Osteocyte (in vitro differentiated cells): ENCODE data around the gene CFAP58. TPM values are rescaled to one million over a fixed set of nuclear protein-coding genes. Genes with fewer than 3 reads are reported as not detected.

ENCODE experiments used
- DNase-seq: peaks from one replicate; pipeline ENCODE4 v3.0.0; 2021; ENCODE audit warnings: mixed read lengths; ENCODE audit not compliant: unreplicated experiment; ENCODE audit errors: extremely low spot score
- H3K27ac Mint-ChIP-seq: one replicate; pipeline ENCODE4 v1.8.0; 2021; ENCODE audit warnings: mild to moderate bottlenecking, mixed read lengths; ENCODE audit not compliant: unreplicated experiment
- H3K27me3 Mint-ChIP-seq: one replicate; pipeline ENCODE4 v1.8.0; 2021; ENCODE audit warnings: mixed read lengths; ENCODE audit not compliant: unreplicated experiment
- H3K36me3 Mint-ChIP-seq: one replicate; pipeline ENCODE4 v1.8.0; 2021; ENCODE audit warnings: mixed read lengths; ENCODE audit not compliant: unreplicated experiment
- H3K4me1 Mint-ChIP-seq: one replicate; pipeline ENCODE4 v1.8.0; 2021; ENCODE audit warnings: mixed read lengths; ENCODE audit not compliant: unreplicated experiment
- H3K4me3 Mint-ChIP-seq: one replicate; pipeline ENCODE4 v1.8.0; 2021; ENCODE audit warnings: mild to moderate bottlenecking, moderate library complexity, mixed read lengths; ENCODE audit not compliant: unreplicated experiment
- H3K9me3 Mint-ChIP-seq: one replicate; pipeline ENCODE4 v1.8.0; 2021; ENCODE audit warnings: mixed read lengths; ENCODE audit not compliant: unreplicated experiment
- CTCF ChIP-seq: fragments of 200-600 bp; sonication (generic); IDR thresholded peaks from 2 replicates; pipeline ENCODE4 v1.5.0; 2021; ENCODE audit warnings: antibody characterized with exemption, mild to moderate bottlenecking, moderate library complexity
- total RNA-seq: library from RNA; stranded (reverse); gene quantifications from 2 replicates; pipeline ENCODE4 v1.2.1, GENCODE V29; 2021

The CFAP58 gene
- total RNA-seq, 1 donor from 2014 or later = 0.16 TPM

GRCh38 chr10:104368381-104368780 is 14.7 kb downstream of the CFAP58 start:
- peaks cover 3% of the 10 kb centered on the region for H3K9me3 Mint-ChIP-seq

GRCh38 chr10:104371753-104372152 is 18.1 kb downstream of the CFAP58 start:
- H3K27me3 Mint-ChIP-seq = peaks cover 32% of the 10 kb centered on the region
- H3K9me3 Mint-ChIP-seq = peaks cover 3% of the 10 kb centered on the region
- no peak for TF ChIP-seq CTCF
- H3K4me1 Mint-ChIP-seq = no peaks in the 10 kb centered on the region
- H3K4me3 Mint-ChIP-seq = no peak overlapping the region
- H3K36me3 Mint-ChIP-seq = no peaks in the 10 kb centered on the region
- no peak for DNase-seq
- H3K27ac Mint-ChIP-seq = no peak overlapping the region

More at GRCh38 chr10:104368381-104368780, 14.7 kb downstream of the CFAP58 start:
- Mint-ChIP-seq H3K4me1 (no peaks in the 10 kb centered on the region), H3K27ac (no peak overlapping the region), H3K4me3 (no peak overlapping the region), H3K36me3 (no peaks in the 10 kb centered on the region), H3K27me3 (peaks cover 35% of the 10 kb centered on the region)
- DNase-seq = no peak
- TF ChIP-seq CTCF = no peak

GRCh38 chr10:104374591-104374990 is 21.0 kb downstream of the CFAP58 start:
- no peak overlapping the region for H3K4me3 Mint-ChIP-seq
- peaks cover 25% of the 10 kb centered on the region for H3K27me3 Mint-ChIP-seq
- no peaks in the 10 kb centered on the region for H3K36me3 Mint-ChIP-seq
- no peak for TF ChIP-seq CTCF
- peaks cover 3% of the 10 kb centered on the region for H3K9me3 Mint-ChIP-seq
- H3K27ac Mint-ChIP-seq = no peak overlapping the region
- DNase-seq = no peak
- H3K4me1 Mint-ChIP-seq = no peaks in the 10 kb centered on the region

- Mint-ChIP-seq H3K36me3 (no peaks in the 10 kb centered on the region), H3K27ac (no peak overlapping the region), H3K4me1 (no peaks in the 10 kb centered on the region), H3K27me3 (peaks cover 30% of the 10 kb centered on the region), H3K9me3 (no peaks in the 10 kb centered on the region), H3K4me3 (no peak overlapping the region)
- no peak for DNase-seq
- no peak for TF ChIP-seq CTCF
Measured at GRCh38 chr10:104376784-104377300, 23.2 kb downstream of the CFAP58 start.

GRCh38 chr10:104380336-104380735 is 26.7 kb downstream of the CFAP58 start:
- Mint-ChIP-seq H3K4me3 (no peak overlapping the region), H3K36me3 (no peaks in the 10 kb centered on the region), H3K27me3 (peaks cover 32% of the 10 kb centered on the region), H3K9me3 (no peaks in the 10 kb centered on the region), H3K27ac (no peak overlapping the region), H3K4me1 (no peaks in the 10 kb centered on the region)
- TF ChIP-seq CTCF = no peak
- DNase-seq = no peak
